H9 (cell line): ENCODE data around the gene ASPN. TPM values are rescaled to one million over a fixed set of nuclear protein-coding genes. Genes with fewer than 3 reads are reported as not detected.

Source experiments
- DNase-seq: peaks from one replicate; pipeline ENCODE4 v3.0.0-alpha.2; 2017
- H2AFZ ChIP-seq: one replicate; pipeline ENCODE4 v1.6.1; 2013; ENCODE audit warnings: mild to moderate bottlenecking, low read length, control low read depth, moderate library complexity
- H2AK5ac ChIP-seq: 2 replicates; pipeline ENCODE4 v1.6.1; 2013; ENCODE audit warnings: low read length, control low read depth, mixed read lengths; ENCODE audit not compliant: insufficient read length
- H2BK120ac ChIP-seq: one replicate; pipeline ENCODE4 v1.6.1; 2013; ENCODE audit warnings: low read depth, mild to moderate bottlenecking, low read length, control low read depth, inconsistent platforms; ENCODE audit not compliant: poor library complexity, severe bottlenecking
- H2BK12ac ChIP-seq: 2 replicates; pipeline ENCODE4 v1.6.1; 2013; ENCODE audit warnings: low read length, control low read depth, mixed read lengths, low read depth; ENCODE audit not compliant: insufficient read length
- H2BK15ac ChIP-seq: 2 replicates; pipeline ENCODE4 v1.6.1; 2013; ENCODE audit warnings: low read depth, low read length, control low read depth
- H2BK20ac ChIP-seq: one replicate; pipeline ENCODE4 v1.6.1; 2013; ENCODE audit warnings: low read depth, mild to moderate bottlenecking, low read length, control low read depth, inconsistent platforms; ENCODE audit not compliant: poor library complexity, severe bottlenecking
- H2BK5ac ChIP-seq: 2 replicates; pipeline ENCODE4 v1.6.1; 2013; ENCODE audit warnings: low read length, control low read depth, mixed read lengths; ENCODE audit not compliant: insufficient read length
- H3K14ac ChIP-seq: 2 replicates; pipeline ENCODE4 v1.6.1; 2013; ENCODE audit warnings: low read length, control low read depth; ENCODE audit not compliant: insufficient read depth
- H3K18ac ChIP-seq: 2 replicates; pipeline ENCODE4 v1.6.1; 2013; ENCODE audit warnings: low read depth, mild to moderate bottlenecking, mixed read lengths, low read length, control low read depth; ENCODE audit not compliant: insufficient read length
- H3K23ac ChIP-seq: 2 replicates; pipeline ENCODE4 v1.6.1; 2013; ENCODE audit warnings: low read length, control low read depth, mixed read lengths, low read depth; ENCODE audit not compliant: insufficient read length
- H3K23me2 ChIP-seq: 2 replicates; pipeline ENCODE4 v1.6.1; 2013; ENCODE audit warnings: low read depth, mild to moderate bottlenecking, mixed read lengths, low read length, control low read depth; ENCODE audit not compliant: insufficient read length, poor library complexity, severe bottlenecking
- H3K27ac ChIP-seq: 2 replicates; pipeline ENCODE4 v1.5.1; 2013; ENCODE audit warnings: low read length, control low read depth, mixed read lengths, low read depth; ENCODE audit not compliant: insufficient read length
- H3K27me3 ChIP-seq: 2 replicates; pipeline ENCODE4 v1.6.1; 2013; ENCODE audit warnings: low read length, control low read depth, inconsistent platforms; ENCODE audit not compliant: insufficient read depth
- H3K4ac ChIP-seq: 2 replicates; pipeline ENCODE4 v1.6.1; 2013; ENCODE audit warnings: low read depth, mild to moderate bottlenecking, control low read depth, inconsistent platforms, low read length, moderate library complexity
- H3K4me1 ChIP-seq: 2 replicates; pipeline ENCODE4 v1.6.1; 2013; ENCODE audit warnings: low read length, control low read depth, inconsistent platforms; ENCODE audit not compliant: insufficient read depth
- H3K4me2 ChIP-seq: 2 replicates; pipeline ENCODE4 v1.6.1; 2013; ENCODE audit warnings: low read length, control low read depth, mixed read lengths; ENCODE audit not compliant: insufficient read length, insufficient read depth
- H3K56ac ChIP-seq: 2 replicates; pipeline ENCODE4 v1.6.1; 2013; ENCODE audit warnings: low read depth, mild to moderate bottlenecking, mixed read lengths, low read length, control low read depth; ENCODE audit not compliant: insufficient read length
- H3K79me1 ChIP-seq: 2 replicates; pipeline ENCODE4 v1.6.1; 2013; ENCODE audit warnings: low read depth, mild to moderate bottlenecking, moderate library complexity, low read length, control low read depth, inconsistent platforms; ENCODE audit not compliant: insufficient read depth, poor library complexity, severe bottlenecking
- H3K79me2 ChIP-seq: 2 replicates; pipeline ENCODE4 v1.6.1; 2013; ENCODE audit warnings: low read length, control low read depth, inconsistent platforms; ENCODE audit not compliant: insufficient read depth
- H3K9ac ChIP-seq: 2 replicates; pipeline ENCODE4 v1.6.1; 2013; ENCODE audit warnings: low read length, control low read depth, mixed read lengths; ENCODE audit not compliant: insufficient read length; ENCODE audit errors: extremely low read depth
- H3K9me3 ChIP-seq: one replicate; pipeline ENCODE4 v1.6.1; 2013; ENCODE audit warnings: low read depth, low read length, inconsistent platforms; ENCODE audit not compliant: control insufficient read depth
- H3T11ph ChIP-seq: one replicate; pipeline ENCODE4 v1.6.1; 2013; ENCODE audit warnings: mild to moderate bottlenecking, low read length, control low read depth, inconsistent platforms
- H4K20me1 ChIP-seq: one replicate; pipeline ENCODE4 v1.6.1; 2013; ENCODE audit not compliant: control insufficient read depth, insufficient read length, insufficient read depth
- H4K5ac ChIP-seq: 2 replicates; pipeline ENCODE4 v1.6.1; 2013; ENCODE audit warnings: low read depth, mild to moderate bottlenecking, mixed read lengths, low read length, control low read depth; ENCODE audit not compliant: insufficient read length
- H4K8ac ChIP-seq: replicated peaks from 2 replicates; pipeline ENCODE4 v1.6.1; 2013; ENCODE audit warnings: low read length, control low read depth, mixed read lengths, low read depth; ENCODE audit not compliant: insufficient read length
- H4K91ac ChIP-seq: 2 replicates; pipeline ENCODE4 v1.6.1; 2013; ENCODE audit warnings: low read depth, mild to moderate bottlenecking, moderate library complexity, mixed read lengths, low read length, control low read depth; ENCODE audit not compliant: insufficient read length
- H3K27ac Mint-ChIP-seq, 3 experiments: 2 replicates in 2 of 3; 3 replicates in 1 of 3; pipeline ENCODE4 v1.8.0; 2020 to 2021; ENCODE audit warnings: mixed read lengths in 3 of 3, mild to moderate bottlenecking in 1 of 3, moderate library complexity in 1 of 3
- H3K27me3 Mint-ChIP-seq: 2 replicates; pipeline ENCODE4 v1.8.0; 2021; ENCODE audit warnings: low read depth, mild to moderate bottlenecking, moderate library complexity, mixed read lengths
- H3K36me3 Mint-ChIP-seq, 3 experiments: 2 replicates in 2 of 3; 3 replicates in 1 of 3; pipeline ENCODE4 v1.8.0; 2020 to 2021; ENCODE audit warnings: low read depth in 3 of 3, mixed read lengths in 3 of 3; ENCODE audit not compliant: insufficient read depth in 1 of 3
- H3K4me1 Mint-ChIP-seq, 2 experiments: 2 replicates each; pipeline ENCODE4 v1.8.0; 2020; ENCODE audit warnings: mixed read lengths in 2 of 2
- H3K4me3 Mint-ChIP-seq, 2 experiments: 2 replicates in 1 of 2; 3 replicates in 1 of 2; pipeline ENCODE4 v1.8.0; 2020 to 2021; ENCODE audit warnings: mild to moderate bottlenecking in 2 of 2, mixed read lengths in 2 of 2, moderate library complexity in 1 of 2
- H3K9me3 Mint-ChIP-seq, 2 experiments: 2 replicates in 1 of 2; 3 replicates in 1 of 2; pipeline ENCODE4 v1.8.0; 2020; ENCODE audit warnings: mild to moderate bottlenecking in 2 of 2, mixed read lengths in 2 of 2, moderate library complexity in 1 of 2
- CTCF ChIP-seq: fragments of 200-600 bp; sonication (generic); conservative IDR thresholded peaks from 3 replicates; pipeline ENCODE4 v1.8.0; 2021; ENCODE audit warnings: antibody characterized with exemption, mild to moderate bottlenecking
- WGBS: extraction: QIAGEN DNeasy Blood & Tissue Kit; methylation state at CpG from one replicate; pipeline ENCODE4 v1.1.7; 2013; ENCODE audit warnings: missing lambda C conversion rate, low lambda C conversion rate, mixed read lengths; ENCODE audit not compliant: insufficient read length; ENCODE audit errors: extremely low coverage; 5-methylcytosine and 5-hydroxymethylcytosine counted together
- total RNA-seq: library from RNA; stranded (reverse); gene quantifications from 2 replicates; pipeline ENCODE4 v1.2.1, GENCODE V29; 2021

The ASPN gene
- total RNA-seq, 1 experiment from 2014 or later, result not detected

DNA sequence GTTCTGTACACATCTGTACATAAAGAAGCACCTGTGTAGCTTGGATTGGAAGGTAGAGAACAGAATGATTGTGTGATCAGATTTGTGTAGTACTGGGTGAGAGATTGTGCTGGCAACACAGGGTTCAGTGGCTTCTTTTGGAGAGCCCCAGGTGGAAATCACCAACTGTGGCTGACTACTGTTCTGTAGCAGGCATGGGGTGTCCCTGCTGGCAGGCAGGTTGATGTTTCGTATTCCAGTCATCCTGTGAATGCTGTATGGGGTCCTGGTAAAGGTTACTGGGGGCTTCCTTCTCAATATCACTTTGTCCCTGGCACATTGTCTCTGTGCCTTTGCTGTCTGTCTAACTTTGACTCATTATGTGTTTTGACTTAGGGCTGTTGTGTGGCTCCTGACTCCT lies 5.3 kb downstream of the ASPN start:
- no peak overlapping the region for H3K27ac Mint-ChIP-seq
- Histone ChIP-seq H2BK12ac (no peak overlapping the region), H3K23me2 (no peaks in the 10 kb centered on the region), H3K27ac (no peak overlapping the region), H3K79me1 (no peaks in the 10 kb centered on the region), H3K27me3 (no peaks in the 10 kb centered on the region), H2BK15ac (no peak overlapping the region), H3K18ac (no peak overlapping the region), H3K23ac (no peak overlapping the region), H3K4me2 (no peak overlapping the region), H2BK20ac (no peak overlapping the region), H2BK5ac (no peak overlapping the region), H4K91ac (no peak overlapping the region), H2AFZ (no peak overlapping the region), H3T11ph (no peak overlapping the region), H3K9ac (no peak overlapping the region), H3K14ac (no peak overlapping the region), H4K20me1 (no peaks in the 10 kb centered on the region), H3K4ac (no peak overlapping the region), H3K79me2 (no peaks in the 10 kb centered on the region), H2AK5ac (no peak overlapping the region), H3K56ac (no peak overlapping the region), H3K4me1 (no peaks in the 10 kb centered on the region), H3K9me3 (no peaks in the 10 kb centered on the region), H2BK120ac (no peak overlapping the region), H4K8ac (no peak overlapping the region), H4K5ac (no peak overlapping the region)
- no peak overlapping the region for H3K4me3 Mint-ChIP-seq
- no CpG with 5 or more reads among the region's 1 CpG for WGBS
- no peaks in the 10 kb centered on the region for H3K9me3 Mint-ChIP-seq
- no peaks in the 10 kb centered on the region for H3K36me3 Mint-ChIP-seq
- H3K27me3 Mint-ChIP-seq, result no peaks in the 10 kb centered on the region
- peaks cover 8 to 12% of the 10 kb centered on the region in 2 experiments for H3K4me1 Mint-ChIP-seq
- no peak for DNase-seq
- no peak for TF ChIP-seq CTCF
